Caco-2 (cell line): ENCODE data around the gene KRT9. TPM values are rescaled to one million over a fixed set of nuclear protein-coding genes. Genes with fewer than 3 reads are reported as not detected.

Source experiments
- BruUV-seq: library from RNA; stranded (reverse); fragments of 400-500 nt; replicated peaks from 2 replicates; lab custom pipeline; 2021; lab: Mats Ljungman, UMichigan
- CTCF ChIA-PET: fragments of 300-600 bp; sonication (Branson Sonifier 250); formaldehyde crosslinking; loops from one replicate; lab custom pipeline; 2022; ENCODE audit warnings: antibody characterized with exemption; lab: Charles Lee
- POLR2A ChIA-PET: fragments of 300-600 bp; sonication (Branson Sonifier 250); formaldehyde crosslinking; loops from one replicate; lab custom pipeline; 2022; ENCODE audit warnings: antibody characterized with exemption; lab: Charles Lee
- DNase-seq, 2 experiments: peaks; one replicate each; pipeline versions ENCODE4 v3.0.0 to v3.0.0-alpha.2; 2020 to 2022
- H3K27me3 ChIP-seq: replicated peaks from 2 replicates; pipeline ENCODE4 v1.6.0; 2011; ENCODE audit warnings: low read length; ENCODE audit not compliant: control insufficient read depth, insufficient read depth
- H3K36me3 ChIP-seq: 2 replicates; pipeline ENCODE4 v1.5.1; 2011; ENCODE audit warnings: low read length; ENCODE audit not compliant: control insufficient read depth, insufficient read depth
- H3K4me1 ChIP-seq: fragments of 250-450 bp; sonication (Bioruptor Pico); 2 replicates; pipeline ENCODE4 v1.5.1; 2020; ENCODE audit warnings: mild to moderate bottlenecking
- H3K4me3 ChIP-seq: 2 replicates; pipeline ENCODE4 v1.5.1; 2011; ENCODE audit warnings: low read depth, mild to moderate bottlenecking, control low read depth, low read length
- H3K9me3 ChIP-seq: fragments of 250-450 bp; sonication (Bioruptor Pico); 2 replicates; pipeline ENCODE4 v1.5.1; 2020; ENCODE audit warnings: mild to moderate bottlenecking, moderate library complexity
- H3K27ac Mint-ChIP-seq: one replicate; pipeline ENCODE4 v1.8.0; 2022; ENCODE audit warnings: mixed read lengths; ENCODE audit not compliant: unreplicated experiment
- H3K27me3 Mint-ChIP-seq: one replicate; pipeline ENCODE4 v1.8.0; 2022; ENCODE audit warnings: mixed read lengths; ENCODE audit not compliant: insufficient read depth, unreplicated experiment
- H3K36me3 Mint-ChIP-seq: one replicate; pipeline ENCODE4 v1.8.0; 2022; ENCODE audit warnings: mild to moderate bottlenecking, mixed read lengths; ENCODE audit not compliant: insufficient read depth, unreplicated experiment
- H3K4me1 Mint-ChIP-seq: one replicate; pipeline ENCODE4 v1.8.0; 2022; ENCODE audit warnings: low read depth, mixed read lengths; ENCODE audit not compliant: unreplicated experiment
- H3K4me3 Mint-ChIP-seq: one replicate; pipeline ENCODE4 v1.8.0; 2022; ENCODE audit warnings: mild to moderate bottlenecking, moderate library complexity, mixed read lengths; ENCODE audit not compliant: unreplicated experiment
- H3K9me3 Mint-ChIP-seq: one replicate; pipeline ENCODE4 v1.8.0; 2022; ENCODE audit warnings: mixed read lengths; ENCODE audit not compliant: unreplicated experiment
- CTCF ChIP-seq, 2 experiments: fragments of 200-600 bp in 1 of 2; IDR thresholded peaks; 1 replicate in 1 of 2; 2 replicates in 1 of 2; pipeline versions ENCODE4 v1.5.1 to v1.8.0; 2011 to 2022; ENCODE audit warnings: antibody characterized with exemption in 1 of 2, control low read depth in 1 of 2, inconsistent platforms in 1 of 2, low read depth in 1 of 2, low read length in 1 of 2, mild to moderate bottlenecking in 1 of 2, moderate library complexity in 1 of 2; ENCODE audit not compliant: insufficient read depth in 1 of 2, severe bottlenecking in 1 of 2, unreplicated experiment in 1 of 2
- intact Hi-C: fragments of 100-400 bp; cut with micrococcal nuclease; formaldehyde crosslinking; loops from one replicate; pipeline ENCODE4 v1.10.0; 2022; ENCODE audit not compliant: unreplicated experiment
- total RNA-seq: library from RNA; stranded (reverse); gene quantifications from 2 replicates; pipeline ENCODE4 v1.2.3, GENCODE V29; 2022

The KRT9 gene
- total RNA-seq, 1 experiment from 2014 or later = not detected

DNA sequence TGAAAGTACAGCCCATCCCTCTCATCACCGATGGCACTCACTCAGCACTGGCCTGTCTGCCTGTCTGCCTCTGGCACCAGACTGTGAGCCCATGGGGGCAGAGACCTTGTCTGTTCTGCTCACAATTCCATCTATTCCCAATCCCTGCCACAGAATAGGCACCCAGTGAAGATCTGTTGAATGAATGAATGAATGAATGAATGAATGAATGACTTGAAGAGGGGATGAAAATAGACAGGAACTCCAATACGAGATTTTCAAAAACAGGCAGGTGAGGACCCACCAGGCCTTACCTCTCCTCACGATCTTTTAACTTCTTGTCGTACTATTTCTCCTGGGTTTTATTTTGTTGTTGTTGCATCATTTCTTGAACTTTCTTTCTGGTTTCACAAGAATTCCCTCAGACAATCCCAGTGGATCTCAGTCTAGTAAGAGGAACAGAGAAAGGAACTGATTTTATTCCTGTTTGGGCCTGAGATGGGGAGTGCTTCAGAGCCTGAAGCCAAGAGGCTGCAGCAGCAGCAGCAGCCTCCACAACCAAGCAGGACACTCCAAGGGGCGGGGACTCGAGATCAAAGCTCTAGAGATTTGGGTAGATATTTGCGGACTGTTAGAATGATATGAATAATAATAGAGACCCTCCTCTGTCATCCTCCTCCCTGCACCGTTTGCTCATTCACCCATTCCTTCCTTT, 17.7 kb downstream of the KRT9 start:
- H3K9me3 ChIP-seq = no peaks in the 10 kb centered on the region
- ChIA-PET POLR2A (interaction anchor here (0.6 kb wide), 1 partner anchor 106 kb away, joined by 3 read pairs; no protein-coding TSS in a partner anchor), CTCF (interaction anchor here (0.6 to 1.7 kb wide), 3 partner anchors 10 to 1017 kb away, joined by 3 to 9 read pairs (median 3); no protein-coding TSS in a partner anchor)
- Mint-ChIP-seq H3K4me1 (peaks cover 31% of the 10 kb centered on the region), H3K9me3 (no peaks in the 10 kb centered on the region), H3K4me3 (no peak overlapping the region), H3K27me3 (peaks cover 3% of the 10 kb centered on the region), H3K36me3 (no peaks in the 10 kb centered on the region), H3K27ac (peak overlapping the region; percentile 10)
- no peaks in the 10 kb centered on the region for H3K27me3 ChIP-seq
- H3K4me3 ChIP-seq = no peak overlapping the region
- no peaks in the 10 kb centered on the region for H3K36me3 ChIP-seq
- TF ChIP-seq CTCF (IDR thresholded peaks at IDR 0.05; ENCODE audit: insufficient read depth in 1 of 2, low read depth in 1 of 2, low read length in 1 of 2, severe bottlenecking in 1 of 2, unreplicated experiment in 1 of 2) = no peak
- peaks cover 21% of the 10 kb centered on the region for H3K4me1 ChIP-seq
- intact Hi-C loops = no loop called here
- no peak for DNase-seq
- BruUV-seq = no TSS peak

DNA sequence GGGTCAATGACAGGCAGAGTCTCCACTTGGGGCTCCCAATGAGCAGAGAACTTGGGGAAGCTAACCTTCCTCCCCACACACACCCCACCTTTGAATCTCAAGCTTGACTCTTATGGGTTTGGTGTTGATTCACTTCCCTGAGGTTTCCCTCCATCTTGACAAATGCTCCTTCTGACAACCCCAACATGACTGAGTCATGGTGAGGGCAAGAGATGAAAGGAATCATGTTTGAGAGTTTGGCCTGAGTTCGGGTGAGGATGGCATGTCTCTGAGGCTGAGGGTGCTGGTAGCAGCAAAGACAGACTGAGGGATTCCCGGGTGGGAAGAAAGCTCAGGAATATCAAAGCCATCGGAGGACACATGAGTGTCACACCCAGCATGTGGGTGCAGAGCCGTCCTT, 18.7 kb downstream of the KRT9 start:
- Mint-ChIP-seq H3K4me3 (no peak overlapping the region), H3K27me3 (peaks cover 3% of the 10 kb centered on the region), H3K27ac (no peak overlapping the region), H3K36me3 (no peaks in the 10 kb centered on the region), H3K4me1 (peaks cover 34% of the 10 kb centered on the region), H3K9me3 (no peaks in the 10 kb centered on the region)
- intact Hi-C loops = no loop called here
- Histone ChIP-seq H3K27me3 (no peaks in the 10 kb centered on the region), H3K4me1 (peaks cover 31% of the 10 kb centered on the region), H3K4me3 (no peak overlapping the region), H3K9me3 (no peaks in the 10 kb centered on the region), H3K36me3 (no peaks in the 10 kb centered on the region)
- DNase-seq = no peak
- ChIA-PET POLR2A (no interaction called here), CTCF (interaction anchor here (1.3 to 1.7 kb wide), 2 partner anchors 9 to 110 kb away, joined by 3 to 4 read pairs; no protein-coding TSS in a partner anchor)
- BruUV-seq = no TSS peak
- TF ChIP-seq CTCF (IDR thresholded peaks at IDR 0.05; ENCODE audit: insufficient read depth in 1 of 2, low read depth in 1 of 2, low read length in 1 of 2, severe bottlenecking in 1 of 2, unreplicated experiment in 1 of 2) = no peak

DNA sequence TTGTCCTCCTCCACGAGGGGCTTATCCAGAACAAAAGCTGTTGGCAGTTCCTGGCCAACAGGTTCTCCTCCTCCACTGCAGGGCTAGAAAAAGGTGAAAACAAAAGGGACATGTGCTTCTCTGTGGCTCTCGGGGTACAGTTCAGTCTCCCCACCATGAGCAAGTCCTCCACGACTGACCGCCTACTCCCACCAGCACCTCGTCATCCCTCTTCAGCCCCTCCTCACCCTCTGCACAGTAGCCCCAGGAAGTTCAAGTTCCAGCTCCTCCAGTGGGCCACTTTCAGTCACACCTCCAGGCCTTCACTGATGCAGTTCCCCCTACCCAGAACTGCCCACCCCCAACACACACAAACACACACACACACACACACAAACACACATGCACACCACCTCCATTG, 19.4 kb downstream of the KRT9 start:
- intact Hi-C loops = no loop called here
- Mint-ChIP-seq H3K4me3 (no peak overlapping the region), H3K27ac (no peak overlapping the region), H3K9me3 (peaks cover 5% of the 10 kb centered on the region), H3K4me1 (peaks cover 41% of the 10 kb centered on the region), H3K36me3 (no peaks in the 10 kb centered on the region), H3K27me3 (peaks cover 1% of the 10 kb centered on the region)
- no TSS peak for BruUV-seq
- CTCF ChIA-PET = interaction anchor here (1.3 to 1.7 kb wide), 2 partner anchors 8 to 110 kb away, joined by 3 to 4 read pairs; no protein-coding TSS in a partner anchor
- Histone ChIP-seq H3K36me3 (no peaks in the 10 kb centered on the region), H3K4me3 (no peak overlapping the region), H3K4me1 (peaks cover 36% of the 10 kb centered on the region), H3K9me3 (no peaks in the 10 kb centered on the region), H3K27me3 (no peaks in the 10 kb centered on the region)
- no peak for DNase-seq
- POLR2A ChIA-PET = no interaction called here
- TF ChIP-seq CTCF (IDR thresholded peaks at IDR 0.05; ENCODE audit: insufficient read depth in 1 of 2, low read depth in 1 of 2, low read length in 1 of 2, severe bottlenecking in 1 of 2, unreplicated experiment in 1 of 2) = no peak
